Hepatic stellate cell (primary cell): ENCODE measurements around the gene ITPRIPL1.

Experiments used
- DNase-seq: peaks from one replicate; pipeline ENCODE4 v3.0.0; 2011; ENCODE audit warnings: low spot score

The ITPRIPL1 gene

DNA sequence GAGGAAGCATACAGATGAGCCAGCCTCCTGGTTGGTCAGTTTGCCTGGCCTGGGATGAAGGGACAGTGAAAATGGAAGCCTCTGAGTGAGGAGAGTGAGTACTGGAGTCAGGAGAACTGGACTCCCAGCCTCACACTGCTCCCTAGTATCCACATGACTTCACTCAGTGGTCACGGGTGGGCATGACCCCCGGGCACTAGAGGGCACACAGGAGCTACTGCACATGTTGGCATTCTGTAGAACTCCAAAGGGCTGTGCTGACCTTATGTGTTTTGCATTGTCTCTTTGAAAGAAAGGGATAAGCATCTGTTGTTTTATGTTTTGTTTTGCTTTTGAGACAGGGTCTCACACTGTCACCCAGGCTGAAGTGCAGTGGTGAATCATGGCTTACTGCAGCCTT is 34.2 kb downstream of the ITPRIPL1 start:
- DNase-seq = no peak

DNA sequence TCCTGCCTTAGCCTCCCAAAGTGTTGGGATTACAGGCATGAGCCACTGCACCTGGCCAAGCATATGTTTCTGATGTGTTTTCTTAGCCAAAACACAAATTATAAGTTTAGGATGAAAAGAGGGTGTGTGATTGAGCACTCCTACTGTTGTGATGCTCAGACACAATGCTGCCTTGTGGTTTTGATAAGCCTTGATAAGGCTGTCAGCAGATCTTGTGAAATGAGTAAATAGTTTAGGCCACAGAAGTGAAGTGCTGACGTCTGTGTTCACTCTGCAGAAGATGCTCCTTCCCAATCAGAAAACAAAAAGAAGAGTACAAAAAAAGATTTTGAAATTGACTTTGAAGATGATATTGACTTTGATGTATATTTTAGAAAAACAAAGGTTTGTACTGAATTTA is 34.7 kb downstream of the ITPRIPL1 start:
- no peak for DNase-seq

DNA sequence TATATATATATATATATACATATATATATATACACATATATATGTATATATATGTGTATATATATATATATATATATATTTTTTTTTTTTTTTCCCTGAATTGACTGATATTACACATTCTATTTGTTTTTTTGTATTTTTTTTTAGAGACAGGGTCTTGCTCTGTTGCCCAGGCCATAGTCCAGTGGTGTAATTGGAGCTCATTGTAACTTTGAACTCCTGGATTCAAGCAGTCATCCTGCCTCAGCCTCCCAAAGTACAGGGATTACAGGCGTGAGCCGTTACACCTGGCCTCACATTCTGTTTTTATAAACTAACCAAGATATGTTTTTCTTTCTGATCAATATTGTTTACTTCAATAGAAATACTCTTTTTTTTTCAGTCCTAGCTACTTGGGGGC is 36.6 kb downstream of the ITPRIPL1 start:
- DNase-seq = no peak

DNA sequence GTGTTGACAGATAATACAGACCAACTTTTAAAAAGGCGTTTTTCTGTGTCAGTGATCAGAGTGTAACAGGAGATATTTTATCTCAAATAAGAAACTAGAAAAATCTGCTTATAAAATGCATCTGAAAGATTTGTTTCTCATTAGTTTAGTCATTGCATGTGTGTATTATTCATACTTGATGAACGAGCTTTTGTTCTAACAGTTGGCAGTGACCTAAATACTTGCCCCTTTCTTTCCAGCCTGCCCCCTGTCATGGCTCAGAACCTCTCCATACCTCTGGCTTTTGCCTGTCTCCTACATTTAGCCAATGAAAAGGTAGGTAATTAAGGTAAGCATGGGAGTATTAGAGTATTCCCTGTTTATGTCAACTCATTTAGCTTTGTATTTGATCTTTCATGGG is 44.1 kb downstream of the ITPRIPL1 start:
- DNase-seq = no peak

DNA sequence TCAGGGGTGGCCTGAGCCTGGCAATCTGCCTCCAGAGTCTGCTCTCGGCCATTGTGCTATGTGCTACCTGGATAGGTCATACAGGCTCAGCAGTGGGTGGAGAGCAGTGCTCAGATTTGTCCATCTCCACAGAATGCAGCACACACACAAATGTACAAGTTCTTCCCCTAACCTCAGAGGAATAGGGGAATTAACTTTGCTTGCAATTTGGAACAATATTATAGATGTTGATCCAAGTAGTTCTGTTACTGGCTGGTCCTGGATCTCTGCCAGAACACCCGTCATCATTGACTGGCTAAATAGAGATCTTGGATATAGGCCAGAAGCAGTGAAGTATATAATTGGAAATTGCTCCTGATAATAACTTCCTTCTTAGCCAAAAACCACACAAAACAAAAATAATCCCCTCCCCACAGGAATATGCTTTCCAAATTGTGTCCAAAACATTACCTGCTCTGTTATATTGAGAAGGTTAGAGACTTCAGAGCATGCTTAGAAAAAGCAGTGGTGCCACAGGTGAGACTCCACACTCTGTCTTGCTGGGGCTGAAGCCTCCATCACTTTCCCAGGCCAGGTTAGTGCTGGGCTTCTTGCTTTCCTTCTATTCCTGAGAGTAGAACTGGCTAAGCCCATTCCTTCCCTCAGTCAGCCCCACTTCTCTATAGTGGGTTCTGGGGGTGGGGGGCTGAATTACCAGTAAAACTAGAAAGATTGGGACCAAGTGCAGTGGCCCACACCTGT is 49.3 kb downstream of the ITPRIPL1 start:
- no peak for DNase-seq
